Raji (cell line): ENCODE measurements around the gene GLIPR2.

Experiments
- POLR2A ChIP-seq: IDR thresholded peaks from 2 replicates; pipeline ENCODE4 v1.6.1; 2011; ENCODE audit warnings: low read depth, low read length, control low read depth; ENCODE audit not compliant: insufficient read depth

The GLIPR2 gene

DNA sequence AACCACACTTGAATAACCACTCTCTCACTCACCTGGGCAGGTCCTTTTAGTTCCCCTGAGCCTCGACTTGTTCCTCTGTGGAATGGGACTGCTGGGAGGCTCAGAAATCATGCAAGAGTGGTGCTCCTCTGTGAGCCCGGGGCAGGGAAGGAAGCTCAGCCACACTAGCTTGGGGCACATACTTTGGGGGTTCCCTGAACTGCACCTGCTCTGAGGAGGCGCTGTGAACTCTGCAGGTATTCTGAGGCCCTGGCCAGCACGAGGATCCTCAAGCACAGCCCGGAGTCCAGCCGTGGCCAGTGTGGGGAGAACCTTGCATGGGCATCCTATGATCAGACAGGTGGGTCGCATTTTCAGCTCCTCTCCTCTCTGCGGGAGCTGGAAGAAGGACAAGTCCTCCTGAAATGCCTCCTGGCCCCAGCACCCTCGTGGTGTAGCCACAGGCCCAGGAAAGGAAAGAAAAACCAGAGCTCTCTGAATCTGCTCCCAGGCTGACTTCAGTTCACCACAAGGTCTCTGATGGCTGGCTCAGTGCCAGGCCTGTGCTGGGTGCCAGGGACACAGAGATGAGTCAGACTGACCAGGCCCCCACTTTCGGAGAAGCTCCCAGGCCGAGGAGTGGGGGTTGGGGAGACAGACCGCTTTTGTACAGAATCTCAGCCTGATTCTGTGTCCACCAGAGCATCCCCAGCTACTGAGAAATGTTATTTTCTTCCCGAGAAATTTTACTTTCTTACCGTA, 11.9 kb downstream of the GLIPR2 start:
- TF ChIP-seq POLR2A = no peak

DNA sequence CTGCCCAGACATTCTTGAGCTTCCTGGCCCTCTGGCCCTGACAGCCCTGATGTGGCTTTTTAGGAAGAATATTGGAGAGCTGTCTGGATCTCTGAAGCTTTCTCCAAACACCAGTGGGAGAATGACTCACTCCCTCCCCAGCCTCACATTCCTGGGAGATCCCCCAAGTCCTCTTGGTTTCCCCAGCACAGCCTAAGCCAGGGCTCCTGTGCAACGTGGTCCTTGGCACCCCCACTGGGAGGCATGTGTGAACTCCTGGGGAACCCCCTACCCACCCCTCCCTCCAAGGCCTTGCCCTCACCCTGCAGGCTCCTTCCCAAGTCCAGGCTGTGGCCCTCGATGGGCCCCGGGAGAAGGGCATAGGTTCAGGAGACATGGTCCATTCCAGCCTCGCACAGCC, 12.7 kb downstream of the GLIPR2 start:
- TF ChIP-seq POLR2A = no peak

DNA sequence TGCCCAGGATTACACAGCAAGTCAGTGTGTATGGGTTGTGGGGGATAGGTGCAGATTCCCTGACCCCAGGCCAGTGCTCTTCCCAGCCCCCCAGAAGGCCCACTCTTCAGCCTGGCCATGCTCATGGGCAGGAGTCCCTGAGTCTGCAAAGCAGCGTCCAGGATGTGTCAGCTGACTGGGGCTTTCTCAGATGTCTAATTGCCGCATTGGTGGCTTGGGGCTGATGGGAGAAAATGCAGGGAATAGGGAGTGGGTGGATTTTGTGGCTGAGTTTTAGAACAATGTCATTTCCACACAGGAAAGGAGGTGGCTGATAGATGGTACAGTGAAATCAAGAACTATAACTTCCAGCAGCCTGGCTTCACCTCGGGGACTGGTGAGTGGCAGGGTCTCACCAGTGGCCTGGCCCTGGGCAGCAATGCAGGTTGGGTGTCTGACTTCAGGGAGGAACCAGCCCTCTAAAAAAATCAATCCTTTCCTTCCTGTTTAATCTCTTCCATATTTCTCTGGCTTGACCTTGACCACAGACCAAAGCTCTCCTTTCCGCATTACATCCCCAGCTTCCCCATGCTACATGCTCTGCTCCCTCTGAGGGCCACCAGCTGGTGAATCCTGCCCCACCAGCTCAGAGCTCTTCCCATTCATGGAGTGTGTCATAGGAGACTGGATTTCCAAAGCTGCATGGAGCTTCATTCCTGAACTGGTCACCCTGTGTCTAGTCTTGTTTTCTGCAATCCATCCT, 14.2 kb downstream of the GLIPR2 start:
- no peak for TF ChIP-seq POLR2A

DNA sequence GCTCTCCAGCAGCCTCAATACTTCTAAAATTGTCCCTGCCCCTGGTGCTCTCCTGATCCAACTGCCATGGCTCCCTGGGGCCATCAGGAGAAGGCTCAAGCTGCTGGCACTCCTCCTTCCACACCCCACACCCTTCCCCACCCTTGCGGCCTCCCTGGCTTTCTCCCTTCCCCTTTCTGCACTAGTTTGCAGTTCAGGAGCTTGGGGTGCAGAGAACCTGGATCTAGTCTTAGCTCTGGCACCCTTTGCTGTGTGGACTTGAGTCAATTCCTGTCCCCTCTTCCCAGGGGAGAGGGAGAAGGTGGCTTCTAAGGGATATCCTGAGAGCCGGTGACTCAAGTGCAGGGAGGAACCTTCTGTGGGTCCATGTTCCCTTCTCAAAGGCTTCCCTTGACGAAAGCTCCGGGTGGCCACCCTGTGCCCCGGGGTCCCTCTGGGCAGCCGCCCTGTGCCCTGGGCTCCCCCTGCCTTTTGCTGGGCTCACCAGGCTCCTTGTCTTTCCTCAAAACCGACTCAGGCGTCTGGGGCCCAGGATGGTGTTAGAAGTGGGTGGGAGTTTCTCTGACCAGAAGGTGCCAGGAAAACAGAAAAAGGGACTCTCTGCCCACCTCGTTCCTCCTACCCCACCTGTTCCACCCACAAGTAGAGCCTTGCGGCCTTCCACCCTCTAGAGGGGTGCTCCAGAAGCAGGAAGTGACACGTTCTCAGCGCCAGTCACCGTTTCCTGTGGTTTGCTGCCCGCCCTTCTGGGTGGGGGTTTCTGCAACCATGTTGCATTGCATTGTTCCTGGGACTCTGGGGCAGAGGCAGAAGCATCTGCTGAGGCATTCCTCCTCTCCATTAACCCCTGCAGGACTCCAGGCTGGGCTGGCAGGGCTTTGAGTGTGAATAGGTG, 15.0 kb downstream of the GLIPR2 start:
- peak; percentile 37; the same call in 1 of the 2 replicates for TF ChIP-seq POLR2A

DNA sequence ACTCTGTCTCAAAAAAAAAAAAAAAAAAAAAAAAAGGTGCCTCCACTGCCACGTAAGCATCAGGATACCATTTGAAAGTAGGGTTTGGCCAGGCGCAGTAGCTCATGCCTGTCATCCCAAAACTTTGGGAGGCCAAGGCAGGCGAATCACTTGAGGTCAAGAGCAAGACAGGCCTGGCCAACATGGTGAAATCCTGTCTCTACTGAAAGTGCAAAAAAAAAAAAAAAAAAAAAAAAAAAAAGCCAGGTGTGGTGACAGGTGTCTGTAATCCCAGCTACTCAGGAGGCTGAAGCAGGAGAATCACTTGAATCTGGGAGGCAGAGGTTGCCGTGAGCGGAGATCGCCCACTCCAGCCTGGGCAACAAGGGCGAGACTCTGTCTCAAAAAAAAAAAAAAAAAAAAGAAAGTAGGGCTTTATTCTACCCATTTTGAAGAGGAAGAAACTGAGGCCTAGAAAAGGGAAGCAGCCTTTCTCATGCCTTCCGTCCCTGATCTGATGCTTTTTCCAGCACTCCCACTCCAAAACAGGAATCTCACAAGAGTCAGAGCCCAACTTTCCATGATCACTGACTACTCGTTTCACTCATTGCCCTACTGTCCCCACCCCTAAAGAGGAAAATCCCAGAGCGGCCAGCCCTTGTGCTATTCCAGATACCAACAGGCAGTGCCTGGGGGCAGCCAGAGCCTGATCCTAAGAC, 16.4 kb downstream of the GLIPR2 start:
- TF ChIP-seq POLR2A = no peak

DNA sequence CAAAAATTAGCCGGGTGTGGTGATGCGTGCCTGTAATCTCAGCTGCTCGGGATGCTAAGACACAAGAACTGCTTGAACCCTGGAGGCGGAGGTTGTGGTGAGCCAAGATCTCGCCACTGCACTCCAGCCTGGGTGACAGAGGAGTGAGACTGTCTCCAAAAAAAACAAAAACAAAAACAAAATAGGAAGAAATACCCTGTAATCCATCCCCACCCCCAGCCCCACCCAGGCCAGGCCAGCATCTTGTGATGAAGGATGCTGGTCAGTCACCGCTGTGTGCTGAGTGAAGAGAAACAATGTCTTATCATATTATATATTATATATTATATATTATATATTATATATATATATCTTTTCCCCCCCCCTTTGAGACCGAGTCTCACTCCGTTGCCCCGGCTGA, 17.2 kb downstream of the GLIPR2 start:
- TF ChIP-seq POLR2A = no peak

DNA sequence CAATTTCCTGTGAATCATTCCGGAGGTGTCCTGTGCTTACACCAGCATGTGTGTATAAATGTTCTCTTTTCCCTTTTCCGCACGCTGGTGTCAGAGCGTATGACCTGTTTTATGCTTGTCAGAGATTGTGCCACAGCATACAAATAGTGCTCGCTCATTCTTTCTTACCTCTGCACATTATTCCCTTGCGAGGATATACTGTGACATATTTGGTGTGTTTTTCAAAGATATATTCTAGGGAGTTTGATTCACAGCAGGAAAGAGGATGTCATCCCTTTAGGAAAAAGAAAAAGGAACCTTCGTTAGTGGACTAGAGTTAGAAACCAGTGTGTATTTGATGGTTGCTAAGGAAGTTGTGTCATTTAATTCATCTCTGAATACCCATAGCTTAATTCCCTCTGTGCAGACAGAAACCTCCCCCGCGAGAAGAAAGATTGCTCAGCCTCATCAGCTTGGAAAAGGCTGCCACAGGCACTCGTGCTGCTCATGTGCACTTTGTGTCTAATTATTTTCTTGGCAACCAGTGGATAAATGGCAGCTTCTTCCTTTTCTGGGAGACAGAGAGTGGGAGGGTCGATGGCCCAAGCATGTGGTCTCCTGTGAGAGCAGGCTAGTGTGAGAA, 17.9 kb downstream of the GLIPR2 start:
- TF ChIP-seq POLR2A = no peak

DNA sequence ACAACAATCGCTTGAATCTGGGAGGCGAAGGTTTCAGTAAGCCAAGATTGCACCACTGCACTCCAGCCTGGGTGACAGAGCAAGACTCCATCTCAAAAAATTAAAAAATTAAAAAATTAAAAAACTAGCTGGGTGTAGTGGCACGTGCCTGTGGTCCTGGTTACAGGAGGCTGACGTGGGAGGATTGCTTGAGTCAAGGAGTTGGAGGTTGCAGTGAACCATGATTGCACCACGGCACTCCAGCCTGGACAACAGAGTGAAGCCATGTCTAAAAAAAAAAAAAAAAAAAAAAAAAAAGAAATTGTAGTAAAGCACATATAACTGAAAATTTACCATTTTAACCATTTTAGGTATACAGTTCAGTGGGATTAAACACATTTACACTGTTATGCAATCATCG, 19.6 kb downstream of the GLIPR2 start:
- no peak for TF ChIP-seq POLR2A

DNA sequence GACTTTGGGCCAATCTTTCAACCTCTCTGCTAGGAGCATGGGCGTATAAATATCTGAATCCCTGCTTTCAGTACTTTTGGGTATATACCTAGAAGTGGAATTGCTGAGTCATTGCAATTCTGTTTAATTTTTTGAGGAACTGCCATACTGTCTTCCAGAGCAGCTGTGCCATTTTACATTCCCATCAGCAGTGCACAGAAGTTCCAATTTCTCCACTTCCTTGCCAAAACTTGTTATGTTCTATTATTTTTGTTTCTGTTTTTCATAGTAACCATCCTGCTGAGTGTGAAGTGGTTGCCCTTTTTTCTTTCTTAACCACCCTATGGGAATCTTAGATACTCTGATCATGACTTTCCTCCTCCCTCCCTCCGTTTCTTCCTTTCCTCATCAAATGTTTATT, 21.6 kb downstream of the GLIPR2 start:
- TF ChIP-seq POLR2A = no peak

DNA sequence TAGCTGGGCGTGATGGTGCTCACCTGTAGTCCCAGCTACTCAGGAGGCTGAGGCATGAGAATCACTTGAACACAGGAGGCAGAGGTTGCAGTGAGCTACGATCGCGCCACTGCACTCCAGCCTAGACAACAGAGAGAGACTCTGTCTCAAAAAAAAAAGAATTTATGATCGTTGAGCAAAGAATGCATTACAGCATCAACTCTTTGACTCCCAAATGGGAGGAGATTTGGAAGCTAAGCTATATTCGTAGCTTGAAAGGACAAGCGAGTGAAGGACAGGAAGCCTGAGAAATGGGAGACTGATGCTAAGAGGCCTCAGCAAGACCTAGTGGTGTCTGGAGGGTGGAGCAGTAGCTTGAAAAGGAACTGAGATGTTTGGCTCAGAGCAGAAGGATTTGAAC, 22.4 kb downstream of the GLIPR2 start:
- no peak for TF ChIP-seq POLR2A

DNA sequence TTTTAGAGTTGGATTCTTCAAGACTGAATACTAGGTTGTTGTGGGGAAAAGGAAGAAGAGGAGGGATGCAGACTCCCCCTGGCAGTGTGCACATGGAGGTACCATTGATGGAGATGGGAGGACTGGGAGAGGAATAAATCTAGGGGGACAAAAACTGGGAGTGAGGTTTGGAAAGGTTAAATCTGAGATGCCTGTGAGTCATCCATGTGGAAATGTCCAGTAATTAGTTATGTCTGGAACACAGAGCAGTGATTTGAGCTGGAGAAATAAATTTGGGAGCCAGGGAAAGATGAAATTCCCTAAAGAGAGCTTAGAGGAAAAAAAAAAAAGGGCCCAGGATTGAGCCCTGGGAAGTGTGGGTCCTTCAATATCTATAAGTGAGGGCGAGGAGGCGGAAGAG, 24.7 kb downstream of the GLIPR2 start:
- TF ChIP-seq POLR2A = no peak

DNA sequence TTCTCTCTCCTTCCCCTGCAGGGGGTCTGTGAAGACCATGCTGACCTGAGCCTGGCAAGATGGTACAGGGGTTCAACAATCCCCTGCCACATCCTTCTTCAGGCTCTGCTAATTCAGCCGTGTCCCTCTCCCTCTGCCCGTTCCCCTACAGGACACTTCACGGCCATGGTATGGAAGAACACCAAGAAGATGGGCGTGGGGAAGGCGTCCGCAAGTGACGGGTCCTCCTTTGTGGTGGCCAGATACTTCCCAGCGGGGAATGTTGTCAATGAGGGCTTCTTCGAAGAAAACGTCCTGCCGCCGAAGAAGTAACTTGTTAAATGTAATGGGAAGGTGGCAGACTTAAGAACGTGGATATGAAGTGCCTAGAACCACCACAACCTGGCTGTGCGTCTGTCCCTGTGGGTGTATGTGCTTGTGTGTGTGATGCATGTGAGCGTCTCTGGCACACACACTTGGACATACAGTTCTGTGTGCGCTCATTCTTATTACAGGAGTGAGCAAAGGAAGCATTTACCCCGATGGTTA, 25.7 kb downstream of the GLIPR2 start:
- no peak for TF ChIP-seq POLR2A

DNA sequence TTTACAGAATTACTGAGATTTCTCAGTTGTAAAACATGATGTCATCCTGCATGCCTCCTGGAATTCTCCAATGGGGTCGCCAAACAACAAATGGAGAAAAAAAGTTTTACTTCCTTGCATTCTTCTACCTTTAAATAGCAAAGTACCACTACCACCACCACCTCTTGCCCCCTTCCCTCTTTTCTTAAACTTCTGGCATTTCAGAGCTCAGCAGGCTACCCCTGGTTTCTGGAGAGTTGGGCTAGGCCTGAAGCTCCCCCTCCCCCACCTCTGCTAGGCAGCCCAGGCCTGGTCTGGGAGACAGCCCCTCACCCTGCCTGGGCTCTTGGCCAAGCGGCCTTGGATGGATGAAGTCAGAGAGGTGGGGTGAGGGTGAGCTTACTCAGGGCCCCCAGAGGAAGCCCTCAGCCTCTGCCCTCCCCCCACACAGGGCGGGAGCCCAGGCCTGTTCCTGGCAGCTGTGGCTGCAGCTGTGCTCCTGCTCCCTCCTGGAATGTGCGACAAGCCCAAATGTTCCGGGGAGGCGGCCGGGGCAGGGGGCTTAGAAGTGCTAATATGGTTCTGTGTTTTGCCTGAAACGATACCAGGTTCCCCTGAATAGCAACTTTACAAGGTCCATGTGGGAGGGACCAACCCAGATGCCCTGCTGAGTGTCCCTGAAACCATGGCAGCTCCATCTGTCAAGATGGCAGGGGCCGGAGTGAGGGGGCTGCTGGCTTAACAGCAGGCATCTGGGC, 26.7 kb downstream of the GLIPR2 start:
- TF ChIP-seq POLR2A = no peak

DNA sequence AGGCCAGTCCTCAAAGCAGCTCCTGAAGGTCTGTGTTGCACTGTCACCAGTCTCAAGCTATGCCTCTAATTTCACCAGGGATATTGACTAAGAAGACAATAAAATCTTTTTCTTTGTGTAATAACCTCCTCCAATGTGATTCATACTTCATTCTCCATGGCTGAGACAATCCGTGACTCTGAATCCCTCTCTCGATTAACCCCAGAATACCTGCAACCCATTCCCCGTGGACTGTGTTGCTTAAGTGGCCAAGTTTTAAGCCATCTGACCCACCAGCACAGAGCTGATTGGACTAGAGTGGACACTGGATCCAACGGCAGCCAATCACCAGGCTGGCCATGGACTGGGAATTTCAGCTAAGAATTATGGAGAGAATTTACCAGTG, 27.2 kb downstream of the GLIPR2 start:
- no peak for TF ChIP-seq POLR2A
